NCI-H1417 (cell line): ENCODE results near the gene PRSS36.

Experiments used
- DNase-seq, 3 experiments: peaks; one replicate each; lab custom pipeline; 2025; lab: John Stamatoyannopoulos, UW

The PRSS36 gene

GRCh38 chr16:31127182-31127581 is 22.7 kb downstream of the PRSS36 start:
- DNase-seq: no peak

- no peak for DNase-seq
Observed at GRCh38 chr16:31125844-31126243, 24.0 kb downstream of the PRSS36 start.

- DNase-seq: no peak
Observed at GRCh38 chr16:31120129-31120528, 29.7 kb downstream of the PRSS36 start.

GRCh38 chr16:31118223-31119155 is 31.4 kb downstream of the PRSS36 start:
- no peak for DNase-seq

- peak; percentile 93 to 99 (median 97) for DNase-seq
Observed at GRCh38 chr16:31117384-31118222, 32.3 kb downstream of the PRSS36 start, which contains the start of gene KAT8. Gene KAT8 (plus strand): TSS chr16:31117664. CDS start chr16:31117682, 18 bp downstream.

- no peak for DNase-seq
Observed at GRCh38 chr16:31114468-31114867, 35.4 kb downstream of the PRSS36 start.

- no peak for DNase-seq
Observed at GRCh38 chr16:31113121-31114120, 36.4 kb downstream of the PRSS36 start.

GRCh38 chr16:31112711-31113110 is 37.2 kb downstream of the PRSS36 start:
- no peak for DNase-seq

GRCh38 chr16:31111881-31112466 is 37.9 kb downstream of the PRSS36 start:
- no peak for DNase-seq

- no peak for DNase-seq
Observed at GRCh38 chr16:31110106-31111034, 39.5 kb downstream of the PRSS36 start.

- DNase-seq: no peak
Observed at GRCh38 chr16:31109622-31110021, 40.2 kb downstream of the PRSS36 start.

- no peak for DNase-seq
Observed at GRCh38 chr16:31108794-31109558, 40.9 kb downstream of the PRSS36 start.

GRCh38 chr16:31108035-31108793 is 41.7 kb downstream of the PRSS36 start, which contains the start of gene BCKDK:
Gene BCKDK (plus strand): TSS chr16:31108386. CDS start chr16:31109224, 838 bp downstream.
- DNase-seq: peak; percentile 13 to 63 (median 63)

GRCh38 chr16:31107465-31107867 is 42.4 kb downstream of the PRSS36 start:
- DNase-seq: no peak

- DNase-seq: no peak
Observed at GRCh38 chr16:31106509-31107464, 43.1 kb downstream of the PRSS36 start.

- peak in 1 of 3 experiments; percentile 32 for DNase-seq
Observed at GRCh38 chr16:31105677-31106213, 44.1 kb downstream of the PRSS36 start.
